HCT116 (cell line): Measurements from ENCODE around the gene TNFRSF18.

Experiments used
- ATF3 ChIP-seq: IDR thresholded peaks from 2 replicates; pipeline ENCODE4 v1.6.1; 2012
- CBX3 ChIP-seq: IDR thresholded peaks from 2 replicates; pipeline ENCODE4 v1.6.1; 2012; ENCODE audit warnings: low read depth
- CEBPB ChIP-seq: IDR thresholded peaks from 2 replicates; pipeline ENCODE4 v1.6.1; 2012; ENCODE audit warnings: low read depth
- CTCF ChIP-seq, 3 experiments: fragments of 200-600 bp in 1 of 3; sonication (generic) in 1 of 3; IDR thresholded peaks in 2 of 3; conservative IDR thresholded peaks in 1 of 3; 2 replicates each; pipeline ENCODE4 v1.5.1; 2012 to 2017; ENCODE audit warnings: low read depth in 2 of 3, low read length in 2 of 3, antibody characterized with exemption in 1 of 3, borderline replicate concordance in 1 of 3, control low read depth in 1 of 3, mild to moderate bottlenecking in 1 of 3, mixed read lengths in 1 of 3, mixed run types in 1 of 3, moderate library complexity in 1 of 3; ENCODE audit not compliant: insufficient read depth in 1 of 3
- EZH2 ChIP-seq: fragments of 200-600 bp; sonication (generic); IDR thresholded peaks from 2 replicates; pipeline ENCODE4 v1.6.1; 2017; ENCODE audit warnings: antibody characterized with exemption, mixed run types
- POLR2A ChIP-seq: IDR thresholded peaks from 2 replicates; pipeline ENCODE4 v1.7.0; 2011; ENCODE audit warnings: borderline replicate concordance; ENCODE audit not compliant: insufficient read depth, insufficient read length; ENCODE audit errors: extremely low read depth
- POLR2AphosphoS5 ChIP-seq: IDR thresholded peaks from 2 replicates; pipeline ENCODE4 v1.6.1; 2011; ENCODE audit warnings: mild to moderate bottlenecking, low read depth, low read length, moderate library complexity
- RAD21 ChIP-seq: IDR thresholded peaks from 2 replicates; pipeline ENCODE4 v1.6.1; 2012; ENCODE audit warnings: low read depth, mild to moderate bottlenecking
- SIN3A ChIP-seq: IDR thresholded peaks from 2 replicates; pipeline ENCODE4 v1.6.1; 2012; ENCODE audit warnings: low read depth
- SP1 ChIP-seq: IDR thresholded peaks from 2 replicates; pipeline ENCODE4 v1.6.1; 2012; ENCODE audit warnings: low read depth
- YY1 ChIP-seq: IDR thresholded peaks from 2 replicates; pipeline ENCODE4 v1.6.1; 2011; ENCODE audit warnings: low read length, low read depth, moderate library complexity, mild to moderate bottlenecking; ENCODE audit not compliant: insufficient replicate concordance; ENCODE audit errors: extremely low read depth

GRCh38 chr1:1183221-1183747, 23.1 kb downstream of the TNFRSF18 start:
- TF ChIP-seq RAD21, result no peak
- no peak for TF ChIP-seq EZH2
- TF ChIP-seq YY1, result no peak
- TF ChIP-seq POLR2A, result no peak
- no peak for TF ChIP-seq POLR2AphosphoS5
- TF ChIP-seq CTCF (IDR thresholded peaks at IDR 0.05 in 2 of 3, conservative IDR thresholded peaks at IDR 0.05 in 1 of 3; ENCODE audit: borderline replicate concordance in 1 of 3, insufficient read depth in 1 of 3, low read depth in 2 of 3, low read length in 2 of 3), result no peak
- TF ChIP-seq SIN3A, result no peak
- no peak for TF ChIP-seq CBX3
- TF ChIP-seq SP1, result no peak
- no peak for TF ChIP-seq CEBPB
- no peak for TF ChIP-seq ATF3
